Measurements from ENCODE around the gene CDK5RAP1. TPM values are rescaled to one million over a fixed set of nuclear protein-coding genes. Genes with fewer than 3 reads are reported as not detected.

Gene CDK5RAP1
- total and polyA plus RNA-seq, 2 experiments from 2014 or later = 18.3 to 24.9 TPM

DNA sequence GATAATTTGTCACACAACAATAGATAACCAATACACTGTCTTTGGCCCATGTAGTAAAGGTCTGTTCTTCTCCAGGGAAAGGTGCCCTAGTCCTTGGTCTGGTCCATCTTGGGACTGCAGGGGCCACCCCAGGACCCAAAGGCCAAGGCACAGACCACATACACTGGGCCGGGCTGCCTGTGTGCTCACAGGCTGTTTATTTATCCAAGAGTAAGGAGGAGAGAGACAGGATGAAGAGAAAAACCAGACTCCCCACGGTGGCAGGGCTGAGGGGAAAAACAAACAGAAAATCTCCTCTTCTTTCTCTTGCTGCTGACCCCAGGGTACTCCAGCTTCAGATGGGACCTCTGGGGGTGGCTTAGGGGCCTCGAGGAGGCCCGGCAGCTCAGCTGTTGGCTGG lies 6.5 kb upstream of the CDK5RAP1 start:
- H3K9me3 ChIP-seq (ENCODE audit: low read depth) = no peaks in the 10 kb centered on the region
- H3K27me3 ChIP-seq (replicated peaks; ENCODE audit: insufficient read depth) = no peaks in the 10 kb centered on the region
- no peak for DNase-seq
- TF ChIP-seq EZH2phosphoT487 (IDR thresholded peaks at IDR 0.05; ENCODE audit: insufficient read depth, low read depth) (no peak), EZH2 (IDR thresholded peaks at IDR 0.05; ENCODE audit: insufficient read depth, poor library complexity, severe bottlenecking) (no peak)
- H3K4me1 ChIP-seq (ENCODE audit: insufficient read depth) = no peaks in the 10 kb centered on the region
- in situ Hi-C loops (cut with MboI) = no loop called here
- H3K9ac ChIP-seq = no peak overlapping the region
- no peaks in the 10 kb centered on the region for H3K36me3 ChIP-seq (ENCODE audit: low read depth)
- WGBS, 2 experiments (ENCODE audit: low coverage in 1 of 2, low lambda C conversion rate in 2 of 2, missing lambda C conversion rate in 2 of 2) = 43 to 46% methylated on average over 4 of the region's 4 CpGs
- H2AFZ ChIP-seq = no peak overlapping the region
- H3K9me2 ChIP-seq (ENCODE audit: insufficient read depth) = no peaks in the 10 kb centered on the region
- no peak overlapping the region for H3K4me3 ChIP-seq
- H3K27ac ChIP-seq = no peak overlapping the region
- H3K79me2 ChIP-seq (ENCODE audit: insufficient read depth) = 0 out of 2 replicates have a peak, but pooled peaks cover 5% of the 10 kb centered on the region
- H4K20me1 ChIP-seq (ENCODE audit: insufficient read depth) = no peaks in the 10 kb centered on the region
- H3F3A ChIP-seq (ENCODE audit: insufficient read depth) = 0 out of 2 replicates have a peak, but pooled peaks cover 4% of the 10 kb centered on the region
- H3K4me2 ChIP-seq (ENCODE audit: unreplicated experiment) = no peak overlapping the region

DNA sequence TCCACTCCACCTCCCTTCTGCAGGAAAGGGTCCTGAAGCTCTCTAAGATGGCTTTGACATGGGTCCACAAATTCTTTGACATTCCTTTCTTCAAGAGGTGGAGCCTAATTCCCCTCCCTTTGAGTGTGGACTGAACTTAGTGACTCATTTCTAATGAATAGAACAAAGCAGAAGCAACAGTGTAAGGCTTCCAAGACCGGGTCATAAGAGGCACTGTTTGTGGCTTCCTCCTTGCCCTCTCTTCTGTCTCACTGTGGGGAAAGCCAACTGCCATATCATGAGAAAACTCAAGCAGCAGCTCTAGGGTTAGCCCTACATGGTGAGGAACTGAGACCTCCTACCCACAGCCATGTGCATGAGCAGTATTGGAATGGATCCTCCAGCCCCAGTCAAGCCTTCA lies 5.9 kb upstream of the CDK5RAP1 start:
- no peaks in the 10 kb centered on the region for H3K27me3 ChIP-seq (replicated peaks; ENCODE audit: insufficient read depth)
- no peaks in the 10 kb centered on the region for H4K20me1 ChIP-seq (ENCODE audit: insufficient read depth)
- H2AFZ ChIP-seq = no peak overlapping the region
- H3K4me1 ChIP-seq (ENCODE audit: insufficient read depth) = no peaks in the 10 kb centered on the region
- H3K27ac ChIP-seq = no peak overlapping the region
- no peaks in the 10 kb centered on the region for H3K36me3 ChIP-seq (ENCODE audit: low read depth)
- in situ Hi-C loops (cut with MboI) = no loop called here
- TF ChIP-seq EZH2 (IDR thresholded peaks at IDR 0.05; ENCODE audit: insufficient read depth, poor library complexity, severe bottlenecking) (no peak), EZH2phosphoT487 (IDR thresholded peaks at IDR 0.05; ENCODE audit: insufficient read depth, low read depth) (no peak)
- no peak overlapping the region for H3K4me2 ChIP-seq (ENCODE audit: unreplicated experiment)
- WGBS, 2 experiments (ENCODE audit: low coverage in 1 of 2, low lambda C conversion rate in 2 of 2, missing lambda C conversion rate in 2 of 2) = 65 to 93% methylated on average over 1 of the region's 1 CpG
- 0 out of 2 replicates have a peak, but pooled peaks cover 4% of the 10 kb centered on the region for H3F3A ChIP-seq (ENCODE audit: insufficient read depth)
- H3K9me2 ChIP-seq (ENCODE audit: insufficient read depth) = no peaks in the 10 kb centered on the region
- H3K79me2 ChIP-seq (ENCODE audit: insufficient read depth) = 0 out of 2 replicates have a peak, but pooled peaks cover 5% of the 10 kb centered on the region
- H3K9me3 ChIP-seq (ENCODE audit: low read depth) = no peaks in the 10 kb centered on the region
- no peak overlapping the region for H3K9ac ChIP-seq
- peak; percentile 29 for DNase-seq
- H3K4me3 ChIP-seq = no peak overlapping the region

DNA sequence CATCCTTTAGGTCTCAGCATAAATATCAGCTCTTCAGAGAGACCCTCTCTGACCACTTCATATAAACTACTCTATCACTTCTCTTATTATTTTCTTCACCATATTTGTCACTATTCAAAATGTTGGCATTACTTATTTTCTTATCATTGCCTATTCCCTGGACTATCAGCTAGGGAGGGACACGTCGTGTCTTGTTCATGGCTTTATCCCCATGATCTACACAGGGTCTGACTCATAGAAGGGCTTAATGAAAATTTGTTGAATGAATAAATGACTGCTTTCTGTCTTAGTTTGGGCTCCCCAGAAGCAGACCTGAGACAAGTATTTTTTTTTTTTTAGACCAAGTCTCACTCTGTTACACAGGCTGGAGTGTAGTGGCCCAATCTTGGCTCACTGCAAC lies 3.0 kb upstream of the CDK5RAP1 start:
- Histone ChIP-seq H3K4me3 (no peak overlapping the region), H3F3A (ENCODE audit: insufficient read depth) (0 out of 2 replicates have a peak, but pooled peaks cover 4% of the 10 kb centered on the region), H3K9me3 (ENCODE audit: low read depth) (no peaks in the 10 kb centered on the region), H3K27ac (no peak overlapping the region), H3K27me3 (replicated peaks; ENCODE audit: insufficient read depth) (no peaks in the 10 kb centered on the region), H2AFZ (no peak overlapping the region), H3K4me2 (ENCODE audit: unreplicated experiment) (no peak overlapping the region), H3K9ac (no peak overlapping the region), H3K9me2 (ENCODE audit: insufficient read depth) (no peaks in the 10 kb centered on the region), H3K36me3 (ENCODE audit: low read depth) (no peaks in the 10 kb centered on the region), H3K4me1 (ENCODE audit: insufficient read depth) (peaks cover 11% of the 10 kb centered on the region), H4K20me1 (ENCODE audit: insufficient read depth) (no peaks in the 10 kb centered on the region), H3K79me2 (ENCODE audit: insufficient read depth) (peaks cover 29% of the 10 kb centered on the region)
- WGBS, 2 experiments (ENCODE audit: low coverage in 1 of 2, low lambda C conversion rate in 2 of 2, missing lambda C conversion rate in 2 of 2) = 96 to 98% methylated on average over 2 of the region's 2 CpGs
- no peak for TF ChIP-seq EZH2phosphoT487 (IDR thresholded peaks at IDR 0.05; ENCODE audit: insufficient read depth, low read depth)
- no peak for TF ChIP-seq EZH2 (IDR thresholded peaks at IDR 0.05; ENCODE audit: insufficient read depth, poor library complexity, severe bottlenecking)
- DNase-seq = no peak
- in situ Hi-C loops (cut with MboI) = no loop called here

DNA sequence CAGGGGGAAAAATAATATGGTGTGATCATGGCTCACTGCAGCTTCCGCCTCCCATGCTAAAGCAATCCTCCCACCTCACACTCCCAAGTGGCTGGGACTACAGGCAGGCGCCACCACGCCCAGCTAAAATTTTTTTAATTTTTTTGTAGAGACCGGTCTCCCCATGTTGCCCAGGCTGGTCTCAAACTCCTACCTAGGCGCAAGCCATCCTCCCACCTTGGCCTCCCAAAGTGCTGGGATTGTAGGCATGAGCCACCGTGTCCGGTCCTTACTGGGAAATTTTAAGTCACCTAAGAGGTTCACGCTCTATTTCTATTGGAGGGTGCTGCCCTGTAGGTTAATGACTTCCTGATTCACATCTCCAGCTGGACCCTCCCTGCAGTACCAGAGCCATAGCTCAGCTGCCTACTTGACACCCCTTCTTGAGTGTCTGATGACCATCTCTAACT lies 626 bp upstream of the CDK5RAP1 start:
- 0 out of 2 replicates have a peak, but pooled peaks cover 2% of the 10 kb centered on the region for H3F3A ChIP-seq (ENCODE audit: insufficient read depth)
- no peak overlapping the region for H3K27ac ChIP-seq
- H3K9me2 ChIP-seq (ENCODE audit: insufficient read depth) = no peaks in the 10 kb centered on the region
- TF ChIP-seq EZH2phosphoT487 (IDR thresholded peaks at IDR 0.05; ENCODE audit: insufficient read depth, low read depth) = no peak
- TF ChIP-seq EZH2 (IDR thresholded peaks at IDR 0.05; ENCODE audit: insufficient read depth, poor library complexity, severe bottlenecking) = no peak
- no peaks in the 10 kb centered on the region for H3K36me3 ChIP-seq (ENCODE audit: low read depth)
- peak overlapping the region; percentile 95 for H2AFZ ChIP-seq
- H3K79me2 ChIP-seq (ENCODE audit: insufficient read depth) = peaks cover 53% of the 10 kb centered on the region
- no peaks in the 10 kb centered on the region for H3K9me3 ChIP-seq (ENCODE audit: low read depth)
- peak overlapping the region; percentile 99 for H3K4me2 ChIP-seq (ENCODE audit: unreplicated experiment)
- peaks cover 11% of the 10 kb centered on the region for H3K4me1 ChIP-seq (ENCODE audit: insufficient read depth)
- peak overlapping the region; percentile 89 for H3K4me3 ChIP-seq
- peak overlapping the region; percentile 85 for H3K9ac ChIP-seq
- 50 to 51% methylated on average over 8 of the region's 8 CpGs for WGBS, 2 experiments (ENCODE audit: low coverage in 1 of 2, low lambda C conversion rate in 2 of 2, missing lambda C conversion rate in 2 of 2)
- no peaks in the 10 kb centered on the region for H4K20me1 ChIP-seq (ENCODE audit: insufficient read depth)
- in situ Hi-C loops (cut with MboI) = no loop called here
- H3K27me3 ChIP-seq (replicated peaks; ENCODE audit: insufficient read depth) = no peaks in the 10 kb centered on the region
- peak; percentile 55 for DNase-seq

All from GM23248 (cell line).